Fibroblast of skin of right quadriceps (primary cell): ENCODE measurements around the gene SMIM28.
"Not testable (repeated sequence)": the region's sequence is repeated elsewhere in the genome, so short reads cannot be mapped to it uniquely, and the experiment has no call there.

Experiments
- DNase-seq: peaks from one replicate; pipeline ENCODE4 v3.0.0-alpha.2; 2013

SMIM28 gene

GRCh38 chr6:138377844-138378243 is at the start of gene SMIM28:
SMIM28 (plus strand) TSS chr6:138377905; CDS start chr6:138378073, 168 bp downstream.
- DNase-seq: no peak

GRCh38 chr6:138328210-138328609 is 49.5 kb upstream of the SMIM28 start:
- no peak for DNase-seq

GRCh38 chr6:138330763-138331162 is 46.9 kb upstream of the SMIM28 start:
- no peak for DNase-seq

DNA sequence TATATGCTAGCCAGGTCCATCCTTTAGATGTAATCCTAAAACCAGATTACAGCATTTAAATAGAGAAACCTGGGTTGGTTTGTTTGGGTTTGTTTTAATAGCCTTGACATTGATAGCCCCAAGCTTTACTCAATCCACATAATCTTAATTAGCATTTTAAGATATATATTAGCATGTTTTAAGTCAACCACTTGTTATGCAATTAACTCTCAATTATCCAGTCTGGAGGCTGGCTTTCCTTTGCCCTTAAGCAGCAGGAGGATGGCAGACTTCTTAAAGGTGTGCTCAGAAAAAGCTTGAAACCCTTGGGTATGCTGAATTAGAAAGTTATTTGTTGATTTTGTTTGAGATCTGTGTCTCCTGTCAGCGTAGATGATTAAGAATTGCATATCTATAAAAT is 46.3 kb upstream of the SMIM28 start:
- DNase-seq: no peak

DNA sequence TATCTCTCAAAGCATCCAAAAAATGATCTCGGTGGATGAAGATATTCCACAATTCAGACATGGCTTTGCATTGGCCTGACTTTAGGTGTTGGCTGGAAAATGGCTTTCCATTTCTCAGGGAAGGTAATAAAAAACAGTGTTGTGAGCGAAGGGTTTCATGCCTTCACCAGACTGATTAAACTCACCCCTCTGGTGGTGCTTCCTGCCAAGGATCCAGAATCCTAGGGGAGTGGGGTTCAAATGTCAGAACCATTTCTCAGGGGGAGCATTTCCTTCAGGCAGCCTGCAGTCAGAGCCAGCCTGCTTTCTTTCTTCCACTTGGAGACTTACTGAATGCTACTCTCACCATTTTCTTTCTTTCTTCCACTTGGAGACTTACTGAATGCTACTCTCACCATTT is 45.7 kb upstream of the SMIM28 start:
- no peak for DNase-seq

GRCh38 chr6:138334000-138334399 is 43.7 kb upstream of the SMIM28 start:
- no peak for DNase-seq

GRCh38 chr6:138334963-138335362 is 42.7 kb upstream of the SMIM28 start:
- no peak for DNase-seq

- DNase-seq: no peak
Measured at GRCh38 chr6:138336221-138336620, 41.5 kb upstream of the SMIM28 start.

DNA sequence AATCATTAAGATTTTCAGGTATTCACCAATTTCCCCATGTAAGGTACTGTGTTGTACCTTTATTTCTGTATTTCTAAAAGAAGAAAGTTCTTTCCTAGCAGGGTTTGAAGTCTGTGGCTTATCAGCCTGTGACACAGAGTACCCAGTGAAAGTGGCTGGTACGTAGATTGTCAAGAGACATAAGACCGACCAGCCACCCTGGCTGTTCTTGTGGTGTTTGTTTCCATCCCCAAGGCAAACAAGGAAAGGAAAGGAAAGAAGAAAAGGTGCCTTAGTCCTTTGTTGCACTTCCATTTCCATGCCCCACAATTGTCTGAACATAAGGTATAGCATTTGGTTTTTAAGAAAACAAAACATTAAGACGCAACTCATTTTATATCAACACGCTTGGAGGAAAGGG is 40.6 kb upstream of the SMIM28 start:
- DNase-seq: no peak

- DNase-seq: no peak
Measured at GRCh38 chr6:138339024-138339423, 38.7 kb upstream of the SMIM28 start.

GRCh38 chr6:138341176-138341575 is 36.5 kb upstream of the SMIM28 start:
- no peak for DNase-seq

DNA sequence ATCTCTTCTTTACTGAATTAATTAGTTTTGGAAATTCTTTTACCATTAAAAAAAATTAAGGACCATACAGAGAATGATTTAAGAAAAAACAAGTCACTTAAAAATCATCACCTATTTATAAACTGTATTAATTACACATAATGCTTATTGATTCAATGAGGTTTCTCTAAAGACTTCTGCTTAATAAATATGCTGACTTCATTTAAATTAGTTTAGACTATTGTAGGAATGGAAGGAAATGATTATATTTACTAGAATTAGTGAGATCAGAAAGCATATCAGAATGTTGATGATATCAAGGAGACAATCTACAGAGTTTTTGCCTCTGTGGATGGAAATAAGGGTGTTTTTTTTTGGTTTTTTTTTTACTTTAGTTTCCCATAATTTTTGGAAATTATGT is 34.6 kb upstream of the SMIM28 start:
- no peak for DNase-seq

DNA sequence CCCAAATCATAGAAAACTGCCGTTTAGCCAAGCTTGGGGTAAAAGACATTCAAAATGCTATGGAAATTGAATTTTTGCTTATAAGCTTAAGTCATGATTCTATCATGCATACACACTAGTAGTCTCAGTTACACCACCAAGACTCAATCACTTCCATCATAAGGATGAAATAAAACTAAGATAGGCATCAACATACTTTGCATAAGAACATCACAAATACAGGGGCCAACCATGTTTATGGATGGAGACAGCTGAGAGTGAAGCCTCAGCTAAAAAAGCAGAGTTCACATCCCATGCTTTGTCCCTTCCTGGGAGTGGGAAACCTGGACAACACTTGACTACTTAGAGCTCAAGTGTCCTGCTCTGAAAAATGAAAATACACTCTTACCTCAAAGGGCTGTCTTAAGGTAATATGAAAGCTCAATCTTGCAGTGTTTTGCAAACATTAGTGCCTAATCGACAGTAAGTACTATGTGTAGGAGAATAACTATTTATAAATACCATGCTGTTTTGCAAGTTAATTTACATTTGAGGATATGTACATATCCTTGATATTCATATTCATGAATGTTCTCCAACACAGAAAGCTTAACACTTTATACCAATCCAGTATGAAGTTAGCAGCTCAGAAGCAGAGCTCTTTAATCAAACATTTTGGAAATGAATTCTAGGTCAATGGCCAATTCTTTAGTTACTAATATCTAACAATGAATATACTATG is 32.0 kb upstream of the SMIM28 start:
- DNase-seq: no peak

- DNase-seq: peak; percentile 6
Measured at GRCh38 chr6:138346302-138347195, 31.2 kb upstream of the SMIM28 start.

DNA sequence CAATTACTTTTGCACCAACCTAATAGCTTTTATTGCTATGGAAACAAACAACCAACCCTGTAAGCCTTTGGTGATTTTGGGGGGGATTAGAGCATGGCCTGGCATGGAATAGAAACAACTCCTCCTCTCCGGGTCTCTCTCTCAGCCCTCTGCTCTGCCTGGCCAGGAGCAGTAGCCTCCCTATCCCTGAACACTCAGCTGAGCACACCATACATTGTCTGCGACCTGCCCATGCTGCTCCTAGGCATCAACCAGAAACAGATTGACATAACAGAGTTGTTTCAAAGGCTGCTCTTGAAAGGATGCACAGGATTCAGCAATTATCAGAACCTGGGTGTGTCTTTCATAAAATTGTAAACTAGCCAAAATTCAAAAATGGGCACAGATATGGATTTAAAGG is 29.8 kb upstream of the SMIM28 start:
- no peak for DNase-seq

DNA sequence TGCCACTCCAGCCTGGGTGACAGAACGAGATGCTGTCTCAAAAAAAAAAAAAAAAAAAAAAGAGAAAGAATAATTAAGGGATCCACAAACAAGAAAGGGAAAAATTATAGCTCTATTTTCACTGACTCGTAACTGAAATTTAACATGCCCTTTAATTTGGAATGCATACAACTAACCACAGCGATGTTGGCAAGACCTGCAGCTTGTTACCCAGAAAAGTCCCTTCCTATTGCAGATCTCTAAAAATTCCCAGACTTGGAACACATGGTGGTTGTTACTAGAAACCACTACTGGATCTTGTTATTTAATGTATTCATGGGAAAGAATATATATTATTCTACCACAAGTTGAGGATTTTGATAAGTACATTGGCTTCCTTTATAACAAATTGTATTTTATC is 27.8 kb upstream of the SMIM28 start:
- peak; percentile 6 for DNase-seq

DNA sequence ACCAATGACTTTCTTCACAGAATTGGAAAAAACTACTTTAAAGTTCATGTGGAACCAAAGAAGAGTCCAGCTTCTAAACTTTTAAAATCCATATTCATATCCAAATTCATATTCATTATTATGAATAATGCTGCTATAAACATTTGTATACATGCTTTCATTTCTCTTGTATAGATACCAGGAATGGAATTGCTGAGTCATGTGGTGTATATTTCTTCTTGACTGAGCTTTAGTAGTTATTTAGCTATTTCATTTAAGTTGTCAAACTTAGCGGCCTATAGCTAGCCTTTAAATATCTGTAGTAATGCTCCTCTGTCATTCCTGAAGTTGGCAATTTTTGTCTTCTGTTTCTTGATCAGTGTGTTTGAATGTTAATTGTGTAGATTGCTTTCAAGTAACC is 19.8 kb upstream of the SMIM28 start:
- no peak for DNase-seq

- not testable (repeated sequence) for DNase-seq
Measured at GRCh38 chr6:138368684-138369083, 9.0 kb upstream of the SMIM28 start.

GRCh38 chr6:138370631-138371451 is 6.9 kb upstream of the SMIM28 start:
- no peak for DNase-seq

- no peak for DNase-seq
Measured at GRCh38 chr6:138371452-138371711, 6.3 kb upstream of the SMIM28 start.

DNA sequence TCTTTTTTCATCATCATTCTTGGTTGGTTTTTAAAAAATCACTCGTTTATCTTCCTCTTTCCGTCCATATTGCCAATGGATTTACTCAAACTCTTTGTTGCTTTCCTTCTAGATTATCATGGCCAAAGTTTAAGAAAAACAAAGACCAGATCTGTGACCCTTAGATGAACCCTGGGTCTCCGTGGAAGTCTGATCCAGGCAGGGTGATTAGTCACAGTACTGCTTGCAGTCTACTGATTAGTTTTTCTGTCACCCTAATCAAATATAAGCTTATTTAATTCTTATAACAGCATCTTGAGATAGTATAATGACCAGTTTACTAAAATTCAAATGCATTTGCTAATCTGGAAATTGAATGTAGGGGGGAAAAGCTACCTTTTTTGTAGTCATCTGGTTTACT is 6.0 kb upstream of the SMIM28 start:
- DNase-seq: no peak

- DNase-seq: peak; percentile 8
Measured at GRCh38 chr6:138372711-138373463, 4.8 kb upstream of the SMIM28 start.

- no peak for DNase-seq
Measured at GRCh38 chr6:138374230-138374629, 3.5 kb upstream of the SMIM28 start.
